RWPE2 (cell line): ENCODE data around the gene ADAMTS10.

ENCODE experiments used
- ATAC-seq: fragments of 200-7000 bp; cut with Tn5 transposase; 3 replicates; pipeline ENCODE4 v1.9.1; 2021; ENCODE audit warnings: low read depth
- DNase-seq: peaks from one replicate; pipeline ENCODE4 v3.0.0-alpha.2; 2020; ENCODE audit warnings: low spot score
- H3K27ac ChIP-seq: fragments of 450-650 bp; 2 replicates; pipeline ENCODE4 v1.5.1; 2017; ENCODE audit warnings: mild to moderate bottlenecking; ENCODE audit not compliant: poor library complexity, severe bottlenecking
- H3K27me3 ChIP-seq: fragments of 250-450 bp; sonication (Bioruptor Pico); 2 replicates; pipeline ENCODE4 v1.5.1; 2021; ENCODE audit warnings: mild to moderate bottlenecking, moderate library complexity; ENCODE audit not compliant: insufficient read depth, poor library complexity, severe bottlenecking
- H3K36me3 ChIP-seq: fragments of 250-450 bp; sonication (Bioruptor Pico); 2 replicates; pipeline ENCODE4 v1.5.1; 2020; ENCODE audit warnings: low read depth, mild to moderate bottlenecking, moderate library complexity
- H3K4me1 ChIP-seq: fragments of 250-450 bp; sonication (Bioruptor Pico); 2 replicates; pipeline ENCODE4 v1.5.1; 2021; ENCODE audit warnings: mild to moderate bottlenecking, moderate library complexity; ENCODE audit not compliant: insufficient read depth, poor library complexity, severe bottlenecking
- H3K4me3 ChIP-seq: fragments of 250-450 bp; sonication (Bioruptor Pico); 2 replicates; pipeline ENCODE4 v1.5.1; 2021; ENCODE audit warnings: mild to moderate bottlenecking, moderate library complexity; ENCODE audit not compliant: severe bottlenecking
- H3K9me3 ChIP-seq: fragments of 250-450 bp; sonication (Bioruptor Pico); 2 replicates; pipeline ENCODE4 v1.5.1; 2021; ENCODE audit warnings: mild to moderate bottlenecking, moderate library complexity; ENCODE audit not compliant: severe bottlenecking
- TF ChIP-seq, protein P1 (sequence below): fragments of 450-650 bp; IDR thresholded peaks from one replicate; pipeline ENCODE4 v1.5.1; 2017; ENCODE audit warnings: mild to moderate bottlenecking, moderate library complexity; ENCODE audit not compliant: poor library complexity, severe bottlenecking

ADAMTS10 gene

GRCh38 chr19:8614455-8614854 is 3.9 kb upstream of the ADAMTS10 start:
- TF ChIP-seq, protein P1, sequence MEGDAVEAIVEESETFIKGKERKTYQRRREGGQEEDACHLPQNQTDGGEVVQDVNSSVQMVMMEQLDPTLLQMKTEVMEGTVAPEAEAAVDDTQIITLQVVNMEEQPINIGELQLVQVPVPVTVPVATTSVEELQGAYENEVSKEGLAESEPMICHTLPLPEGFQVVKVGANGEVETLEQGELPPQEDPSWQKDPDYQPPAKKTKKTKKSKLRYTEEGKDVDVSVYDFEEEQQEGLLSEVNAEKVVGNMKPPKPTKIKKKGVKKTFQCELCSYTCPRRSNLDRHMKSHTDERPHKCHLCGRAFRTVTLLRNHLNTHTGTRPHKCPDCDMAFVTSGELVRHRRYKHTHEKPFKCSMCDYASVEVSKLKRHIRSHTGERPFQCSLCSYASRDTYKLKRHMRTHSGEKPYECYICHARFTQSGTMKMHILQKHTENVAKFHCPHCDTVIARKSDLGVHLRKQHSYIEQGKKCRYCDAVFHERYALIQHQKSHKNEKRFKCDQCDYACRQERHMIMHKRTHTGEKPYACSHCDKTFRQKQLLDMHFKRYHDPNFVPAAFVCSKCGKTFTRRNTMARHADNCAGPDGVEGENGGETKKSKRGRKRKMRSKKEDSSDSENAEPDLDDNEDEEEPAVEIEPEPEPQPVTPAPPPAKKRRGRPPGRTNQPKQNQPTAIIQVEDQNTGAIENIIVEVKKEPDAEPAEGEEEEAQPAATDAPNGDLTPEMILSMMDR = no peak
- H3K4me3 ChIP-seq = no peak overlapping the region
- DNase-seq (no peak), ATAC-seq (no peak)
- no peaks in the 10 kb centered on the region for H3K4me1 ChIP-seq
- no peaks in the 10 kb centered on the region for H3K9me3 ChIP-seq
- no peak overlapping the region for H3K27ac ChIP-seq
- H3K36me3 ChIP-seq = no peaks in the 10 kb centered on the region
- H3K27me3 ChIP-seq = peaks cover under 1% of the 10 kb centered on the region

DNA sequence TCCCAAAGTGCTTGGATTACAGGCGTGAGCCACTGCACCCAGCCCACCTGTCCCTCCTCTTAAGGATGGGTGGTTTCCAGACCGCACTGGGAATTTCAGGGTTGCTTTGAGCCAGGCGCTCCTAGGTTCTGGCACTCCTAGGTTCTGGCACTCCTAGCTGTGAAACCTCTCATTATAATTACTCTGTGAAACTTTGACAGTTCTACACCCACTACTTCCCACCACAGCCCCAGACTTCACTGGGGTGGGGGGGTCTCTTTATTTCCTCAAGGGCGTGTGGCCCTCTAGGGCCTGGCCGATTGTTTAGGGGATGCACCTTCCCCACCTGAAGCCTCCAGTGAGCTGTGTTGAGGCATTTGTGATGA is 2.3 kb upstream of the ADAMTS10 start:
- DNase-seq (no peak), ATAC-seq (no peak)
- H3K36me3 ChIP-seq = no peaks in the 10 kb centered on the region
- H3K27me3 ChIP-seq = peaks cover 5% of the 10 kb centered on the region
- no peaks in the 10 kb centered on the region for H3K4me1 ChIP-seq
- H3K4me3 ChIP-seq = no peak overlapping the region
- H3K9me3 ChIP-seq = no peaks in the 10 kb centered on the region
- H3K27ac ChIP-seq = no peak overlapping the region
- TF ChIP-seq, protein P1 = no peak

GRCh38 chr19:8611877-8612806 is 1.6 kb upstream of the ADAMTS10 start:
- ATAC-seq (peak; percentile 26; the same call in 1 of the 3 replicates), DNase-seq (no peak)
- Histone ChIP-seq H3K27me3 (peaks cover 5% of the 10 kb centered on the region), H3K36me3 (no peaks in the 10 kb centered on the region), H3K4me3 (no peak overlapping the region), H3K4me1 (no peaks in the 10 kb centered on the region), H3K9me3 (no peaks in the 10 kb centered on the region), H3K27ac (no peak overlapping the region)
- TF ChIP-seq, protein P1 = no peak

GRCh38 chr19:8611391-8611876 is 919 bp upstream of the ADAMTS10 start:
- TF ChIP-seq, protein P1 = no peak
- H3K36me3 ChIP-seq = no peaks in the 10 kb centered on the region
- DNase-seq (no peak), ATAC-seq (no peak)
- H3K27ac ChIP-seq = no peak overlapping the region
- peaks cover 5% of the 10 kb centered on the region for H3K27me3 ChIP-seq
- H3K9me3 ChIP-seq = no peaks in the 10 kb centered on the region
- H3K4me3 ChIP-seq = no peak overlapping the region
- H3K4me1 ChIP-seq = no peaks in the 10 kb centered on the region

GRCh38 chr19:8610936-8611300 is 403 bp upstream of the ADAMTS10 start:
- H3K27me3 ChIP-seq = peaks cover 5% of the 10 kb centered on the region
- ATAC-seq (no peak), DNase-seq (no peak)
- H3K9me3 ChIP-seq = no peaks in the 10 kb centered on the region
- H3K4me3 ChIP-seq = no peak overlapping the region
- no peak overlapping the region for H3K27ac ChIP-seq
- no peaks in the 10 kb centered on the region for H3K36me3 ChIP-seq
- no peaks in the 10 kb centered on the region for H3K4me1 ChIP-seq
- TF ChIP-seq, protein P1 = no peak
